Fibroblast of mammary gland (primary cell): Measurements from ENCODE around the gene C6orf136.

Source experiments
- DNase-seq: peaks from one replicate; pipeline ENCODE4 v3.0.0-alpha.2; 2010; ENCODE audit warnings: low read depth
- H3K4me3 ChIP-seq: 2 replicates; pipeline ENCODE4 v1.5.1; 2011; ENCODE audit warnings: low read depth, mild to moderate bottlenecking, low read length, moderate library complexity; ENCODE audit not compliant: control insufficient read depth
- CTCF ChIP-seq: conservative IDR thresholded peaks from 2 replicates; pipeline ENCODE4 v1.5.1; 2011; ENCODE audit warnings: low read depth, low read length, inconsistent platforms; ENCODE audit not compliant: control insufficient read depth, insufficient read depth

The C6orf136 gene

GRCh38 chr6:30688569-30688968 is 41.6 kb downstream of the C6orf136 start:
- peak overlapping the region; percentile 92 for H3K4me3 ChIP-seq
- no peak for TF ChIP-seq CTCF
- no peak for DNase-seq

GRCh38 chr6:30689022-30689865 is 42.3 kb downstream of the C6orf136 start:
- DNase-seq, result no peak
- TF ChIP-seq CTCF, result no peak
- peak overlapping the region; percentile 75 for H3K4me3 ChIP-seq

GRCh38 chr6:30689985-30690384 is 43.1 kb downstream of the C6orf136 start:
- TF ChIP-seq CTCF, result no peak
- no peak for DNase-seq
- peak overlapping the region; percentile 75 for H3K4me3 ChIP-seq

- H3K4me3 ChIP-seq, result peak within 1 kb of the TSS; percentile 75
- peak; percentile 78 for DNase-seq
- no peak for TF ChIP-seq CTCF
Measured at GRCh38 chr6:30690403-30691207, 43.7 kb downstream of the C6orf136 start, which contains the start of gene NRM. Gene NRM, minus strand, starts transcription at chr6:30690984. Its CDS starts 10 bp downstream, at chr6:30690974.

- no peak for TF ChIP-seq CTCF
- no peak for DNase-seq
- H3K4me3 ChIP-seq, result peak overlapping the region; percentile 1
Measured at GRCh38 chr6:30691208-30691847, 44.4 kb downstream of the C6orf136 start.

GRCh38 chr6:30696432-30696831 is 49.5 kb downstream of the C6orf136 start:
- no peak for TF ChIP-seq CTCF
- H3K4me3 ChIP-seq, result no peak overlapping the region
- no peak for DNase-seq
